RWPE1 (cell line): ENCODE measurements around the gene LOC128125822.

Experiments used
- CTCF ChIA-PET: fragments of 350-600 bp; sonication (Branson Sonifier 250); formaldehyde crosslinking; extraction: SDS; loops from one replicate; lab custom pipeline; 2021; lab: Yijun Ruan, JAX
- POLR2A ChIA-PET: fragments of 400-600 bp; formaldehyde crosslinking; extraction: SDS; loops from one replicate; lab custom pipeline; 2020; ENCODE audit warnings: antibody characterized with exemption; ENCODE audit not compliant: low non-redundant PET; lab: Yijun Ruan, JAX
- DNase-seq: peaks from one replicate; pipeline ENCODE4 v3.0.0; 2012; ENCODE audit warnings: low spot score
- H3K27ac ChIP-seq: fragments of 450-650 bp; 2 replicates; pipeline ENCODE4 v1.5.1; 2017
- TF ChIP-seq, protein P1 (sequence below): fragments of 450-650 bp; conservative IDR thresholded peaks from 2 replicates; pipeline ENCODE4 v1.5.1; 2017; ENCODE audit warnings: low read depth, mild to moderate bottlenecking

LOC128125822 gene

DNA sequence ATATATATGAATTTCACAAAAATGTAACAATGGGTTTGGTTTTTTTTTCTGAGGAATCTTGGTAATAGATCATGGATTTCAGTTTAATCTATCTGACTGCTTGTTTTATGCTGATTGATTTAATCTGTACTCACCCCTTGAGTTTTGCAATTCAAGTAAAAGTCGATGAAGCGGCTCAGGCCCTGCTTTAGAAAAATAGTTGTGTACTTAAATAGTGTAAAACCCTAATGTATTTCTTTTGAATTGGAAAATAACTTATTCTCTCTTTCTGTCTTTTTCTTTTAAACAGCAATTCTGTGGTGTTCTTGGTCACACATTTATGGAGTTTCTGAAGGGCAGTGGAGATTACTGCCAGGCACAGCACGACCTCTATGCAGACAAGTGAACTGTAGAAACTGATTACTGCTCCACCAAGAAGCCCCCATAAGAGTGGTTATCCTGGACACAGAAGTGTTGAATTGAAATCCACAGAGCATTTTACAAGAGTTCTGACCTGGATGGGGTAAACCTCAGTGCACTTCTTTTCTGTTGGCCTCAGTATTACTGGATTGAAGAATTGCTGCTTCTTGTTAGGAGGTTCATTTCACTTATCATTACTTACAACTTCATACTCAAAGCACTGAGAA is 4.0 kb downstream of the LOC128125822 start:
- H3K27ac ChIP-seq = no peak overlapping the region
- DNase-seq = no peak
- TF ChIP-seq, protein P1, sequence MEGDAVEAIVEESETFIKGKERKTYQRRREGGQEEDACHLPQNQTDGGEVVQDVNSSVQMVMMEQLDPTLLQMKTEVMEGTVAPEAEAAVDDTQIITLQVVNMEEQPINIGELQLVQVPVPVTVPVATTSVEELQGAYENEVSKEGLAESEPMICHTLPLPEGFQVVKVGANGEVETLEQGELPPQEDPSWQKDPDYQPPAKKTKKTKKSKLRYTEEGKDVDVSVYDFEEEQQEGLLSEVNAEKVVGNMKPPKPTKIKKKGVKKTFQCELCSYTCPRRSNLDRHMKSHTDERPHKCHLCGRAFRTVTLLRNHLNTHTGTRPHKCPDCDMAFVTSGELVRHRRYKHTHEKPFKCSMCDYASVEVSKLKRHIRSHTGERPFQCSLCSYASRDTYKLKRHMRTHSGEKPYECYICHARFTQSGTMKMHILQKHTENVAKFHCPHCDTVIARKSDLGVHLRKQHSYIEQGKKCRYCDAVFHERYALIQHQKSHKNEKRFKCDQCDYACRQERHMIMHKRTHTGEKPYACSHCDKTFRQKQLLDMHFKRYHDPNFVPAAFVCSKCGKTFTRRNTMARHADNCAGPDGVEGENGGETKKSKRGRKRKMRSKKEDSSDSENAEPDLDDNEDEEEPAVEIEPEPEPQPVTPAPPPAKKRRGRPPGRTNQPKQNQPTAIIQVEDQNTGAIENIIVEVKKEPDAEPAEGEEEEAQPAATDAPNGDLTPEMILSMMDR = no peak
- POLR2A ChIA-PET = interaction anchor here (0.6 kb wide), 1 partner anchor 1934 kb away, joined by 8 read pairs; no protein-coding TSS in a partner anchor
- CTCF ChIA-PET = no interaction called here

DNA sequence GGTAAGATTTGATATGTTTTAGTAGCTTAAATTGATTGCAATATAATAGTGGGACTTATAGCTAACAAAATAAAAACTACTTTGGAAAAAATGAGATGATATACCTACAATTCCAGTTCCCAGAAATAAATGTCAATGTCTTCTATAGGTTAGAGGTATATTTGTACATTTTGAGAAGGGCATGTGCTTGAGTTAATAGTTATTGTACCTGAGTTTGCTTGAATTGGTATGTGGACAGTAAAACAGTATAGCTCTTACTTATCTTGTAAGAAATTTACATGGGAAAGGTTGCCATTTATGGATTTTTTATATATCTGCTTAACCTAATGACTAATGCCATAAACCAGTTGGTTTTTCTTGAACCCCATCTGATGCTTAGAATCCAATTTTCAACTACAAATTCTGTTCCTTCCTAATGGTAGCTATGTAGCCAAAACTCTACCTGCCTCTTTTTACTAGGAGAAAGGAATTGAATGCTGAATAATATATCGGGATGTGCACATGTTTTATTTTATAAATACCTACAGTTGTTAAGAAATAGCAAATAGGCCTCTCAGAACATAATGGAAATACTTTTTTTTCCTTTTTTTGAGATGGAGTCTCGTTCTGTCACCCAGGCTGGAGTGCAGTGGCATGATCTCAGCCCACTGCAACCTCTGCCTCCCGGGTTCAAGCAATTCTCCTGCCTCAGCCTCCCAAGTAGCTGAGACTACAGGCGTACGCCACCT is 4.9 kb downstream of the LOC128125822 start:
- ChIA-PET POLR2A (no interaction called here), CTCF (no interaction called here)
- no peak overlapping the region for H3K27ac ChIP-seq
- no peak for DNase-seq
- TF ChIP-seq, protein P1 = no peak

DNA sequence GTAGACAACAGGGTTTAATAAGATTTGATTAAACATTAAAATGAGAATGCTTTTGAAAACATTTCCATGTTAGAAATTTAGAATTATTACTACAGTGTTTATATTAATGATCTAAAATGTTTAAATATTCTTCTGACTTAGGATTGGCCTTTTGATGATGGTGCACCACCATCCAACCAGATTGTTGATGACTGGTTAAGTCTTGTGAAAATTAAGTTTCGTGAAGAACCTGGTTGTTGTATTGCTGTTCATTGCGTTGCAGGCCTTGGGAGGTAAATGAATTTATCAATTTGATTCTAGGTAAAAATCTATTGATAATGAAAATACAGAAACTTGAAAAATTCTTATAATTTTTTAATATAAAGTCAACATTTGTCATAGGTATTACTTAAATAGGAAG is 6.5 kb downstream of the LOC128125822 start:
- ChIA-PET POLR2A (no interaction called here), CTCF (no interaction called here)
- no peak overlapping the region for H3K27ac ChIP-seq
- no peak for DNase-seq
- TF ChIP-seq, protein P1 = no peak

DNA sequence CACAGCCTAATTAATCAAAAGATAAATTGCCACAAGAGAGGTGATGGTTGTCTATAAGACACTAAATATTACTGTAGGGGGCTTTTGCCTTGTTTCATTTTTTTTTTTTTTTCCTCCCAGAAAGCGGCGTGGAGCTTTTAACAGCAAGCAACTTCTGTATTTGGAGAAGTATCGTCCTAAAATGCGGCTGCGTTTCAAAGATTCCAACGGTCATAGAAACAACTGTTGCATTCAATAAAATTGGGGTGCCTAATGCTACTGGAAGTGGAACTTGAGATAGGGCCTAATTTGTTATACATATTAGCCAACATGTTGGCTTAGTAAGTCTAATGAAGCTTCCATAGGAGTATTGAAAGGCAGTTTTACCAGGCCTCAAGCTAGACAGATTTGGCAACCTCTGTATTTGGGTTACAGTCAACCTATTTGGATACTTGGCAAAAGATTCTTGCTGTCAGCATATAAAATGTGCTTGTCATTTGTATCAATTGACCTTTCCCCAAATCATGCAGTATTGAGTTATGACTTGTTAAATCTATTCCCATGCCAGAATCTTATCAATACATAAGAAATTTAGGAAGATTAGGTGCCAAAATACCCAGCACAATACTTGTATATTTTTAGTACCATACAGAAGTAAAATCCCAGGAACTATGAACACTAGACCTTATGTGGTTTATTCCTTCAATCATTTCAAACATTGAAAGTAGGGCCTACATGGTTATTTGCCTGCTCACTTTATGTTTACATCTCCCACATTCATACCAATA is 7.8 kb downstream of the LOC128125822 start:
- TF ChIP-seq, protein P1 = no peak
- no peak for DNase-seq
- no peak overlapping the region for H3K27ac ChIP-seq
- ChIA-PET CTCF (interaction anchor here (0.7 kb wide), 1 partner anchor 18 kb away, joined by 9 read pairs; no protein-coding TSS in a partner anchor), POLR2A (no interaction called here)

DNA sequence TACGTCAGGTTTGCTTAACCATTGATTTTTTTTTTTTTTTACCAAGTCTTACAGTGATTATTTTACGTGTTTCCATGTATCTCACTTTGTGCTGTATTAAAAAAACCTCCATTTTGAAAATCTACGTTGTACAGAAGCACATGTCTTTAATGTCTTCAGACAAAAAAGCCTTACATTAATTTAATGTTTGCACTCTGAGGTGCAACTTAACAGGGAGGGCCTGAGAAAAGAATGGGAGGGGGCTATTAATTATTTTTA is 8.4 kb downstream of the LOC128125822 start:
- DNase-seq = no peak
- no peak overlapping the region for H3K27ac ChIP-seq
- ChIA-PET CTCF (no interaction called here), POLR2A (no interaction called here)
- TF ChIP-seq, protein P1 = no peak

DNA sequence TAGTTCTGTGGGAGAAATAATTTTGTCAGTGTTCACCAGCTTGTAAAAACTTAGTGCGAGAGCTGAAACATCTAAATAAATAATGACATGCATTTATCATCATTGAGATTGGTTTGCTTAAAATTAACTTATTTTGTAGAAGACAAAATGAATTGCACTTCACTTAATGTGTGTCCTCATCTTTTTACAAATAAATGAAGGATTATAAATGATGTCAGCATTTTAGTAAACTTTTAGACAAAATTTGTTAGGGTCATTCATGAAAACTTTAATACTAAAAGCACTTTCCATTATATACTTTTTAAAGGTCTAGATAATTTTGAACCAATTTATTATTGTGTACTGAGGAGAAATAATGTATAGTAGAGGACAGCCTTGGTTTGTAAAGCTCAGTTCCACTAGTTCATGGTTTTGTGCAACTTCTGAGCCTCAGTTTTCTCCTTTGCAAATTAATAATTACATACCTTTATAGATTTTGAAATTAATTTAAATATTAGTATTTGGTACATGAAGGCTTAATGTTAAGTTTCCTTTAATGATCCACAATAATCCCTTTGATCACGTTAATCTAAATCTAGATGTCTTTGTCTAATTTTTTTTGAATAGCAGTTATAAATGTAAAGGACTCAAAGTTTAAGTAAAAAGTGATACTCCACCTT is 9.2 kb downstream of the LOC128125822 start:
- TF ChIP-seq, protein P1 = no peak

More for the DNA sequence above, 9.2 kb downstream of the LOC128125822 start:
- no peak overlapping the region for H3K27ac ChIP-seq
- DNase-seq = no peak
- CTCF ChIA-PET = interaction anchor here (0.5 kb wide), 1 partner anchor 35 kb away, joined by 3 read pairs; no protein-coding TSS in a partner anchor
- POLR2A ChIA-PET = no interaction called here
